ENCODE results near the gene MYH8.

GRCh38 chr17:10354651-10355050 is 67.1 kb downstream of the MYH8 start:
- TF ChIP-seq, protein P1, sequence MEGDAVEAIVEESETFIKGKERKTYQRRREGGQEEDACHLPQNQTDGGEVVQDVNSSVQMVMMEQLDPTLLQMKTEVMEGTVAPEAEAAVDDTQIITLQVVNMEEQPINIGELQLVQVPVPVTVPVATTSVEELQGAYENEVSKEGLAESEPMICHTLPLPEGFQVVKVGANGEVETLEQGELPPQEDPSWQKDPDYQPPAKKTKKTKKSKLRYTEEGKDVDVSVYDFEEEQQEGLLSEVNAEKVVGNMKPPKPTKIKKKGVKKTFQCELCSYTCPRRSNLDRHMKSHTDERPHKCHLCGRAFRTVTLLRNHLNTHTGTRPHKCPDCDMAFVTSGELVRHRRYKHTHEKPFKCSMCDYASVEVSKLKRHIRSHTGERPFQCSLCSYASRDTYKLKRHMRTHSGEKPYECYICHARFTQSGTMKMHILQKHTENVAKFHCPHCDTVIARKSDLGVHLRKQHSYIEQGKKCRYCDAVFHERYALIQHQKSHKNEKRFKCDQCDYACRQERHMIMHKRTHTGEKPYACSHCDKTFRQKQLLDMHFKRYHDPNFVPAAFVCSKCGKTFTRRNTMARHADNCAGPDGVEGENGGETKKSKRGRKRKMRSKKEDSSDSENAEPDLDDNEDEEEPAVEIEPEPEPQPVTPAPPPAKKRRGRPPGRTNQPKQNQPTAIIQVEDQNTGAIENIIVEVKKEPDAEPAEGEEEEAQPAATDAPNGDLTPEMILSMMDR (IDR thresholded peaks at IDR 0.05; ENCODE audit: insufficient read depth, low read length): no peak
- TF ChIP-seq REST (IDR thresholded peaks at IDR 0.05; ENCODE audit: insufficient replicate concordance, low read depth): no peak
- TF ChIP-seq POLR2AphosphoS5 (IDR thresholded peaks at IDR 0.05; ENCODE audit: low read depth): no peak

All from HL-60 (cell line).